Measurements from ENCODE around the gene TMEM259. TPM values are rescaled to one million over a fixed set of nuclear protein-coding genes. Genes with fewer than 3 reads are reported as not detected.

Gene TMEM259
- total RNA-seq, 4 donors from 2014 or later, result 146 to 179 (median 154) TPM

DNA sequence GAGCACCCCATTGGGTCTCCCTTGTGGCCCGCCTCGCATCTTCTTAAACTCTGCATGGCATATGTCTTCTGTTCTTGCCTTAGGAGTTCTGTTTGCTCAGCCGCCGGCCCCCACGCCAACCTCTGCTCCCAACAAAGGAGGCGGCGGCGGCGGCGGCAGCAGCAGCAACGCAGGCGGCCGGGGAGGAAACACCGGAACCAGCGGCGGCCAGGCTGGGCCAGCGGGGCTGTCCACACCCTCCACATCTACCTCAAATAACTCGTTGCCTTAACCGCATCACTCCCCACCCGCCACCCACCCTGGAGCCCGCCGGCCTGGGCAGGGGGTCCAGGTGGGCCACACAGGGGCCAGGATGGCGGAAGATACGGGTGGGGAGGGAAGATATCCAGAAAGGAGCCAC lies 49.1 kb downstream of the TMEM259 start:
- Histone ChIP-seq H3K4me3 (no peak overlapping the region), H3K36me3 (peaks cover 0 to 53% of the 10 kb centered on the region in 2 donors), H3K4me1 (no peaks in the 10 kb centered on the region), H3K27me3 (no peaks in the 10 kb centered on the region), H3K27ac (no peak overlapping the region), H3K9me3 (peaks cover 0 to 12% (median 0%) of the 10 kb centered on the region in 3 donors)
- 100% methylated on average over 2 of the region's 24 CpGs for WGBS, 2 donors (ENCODE audit: low coverage in 1 of 2)
- no peak for TF ChIP-seq EP300 (IDR thresholded peaks at IDR 0.05)
- TF ChIP-seq POLR2AphosphoS5 (IDR thresholded peaks at IDR 0.05), result no peak
- TF ChIP-seq POLR2A (IDR thresholded peaks at IDR 0.05), result no peak
- TF ChIP-seq, protein P1, sequence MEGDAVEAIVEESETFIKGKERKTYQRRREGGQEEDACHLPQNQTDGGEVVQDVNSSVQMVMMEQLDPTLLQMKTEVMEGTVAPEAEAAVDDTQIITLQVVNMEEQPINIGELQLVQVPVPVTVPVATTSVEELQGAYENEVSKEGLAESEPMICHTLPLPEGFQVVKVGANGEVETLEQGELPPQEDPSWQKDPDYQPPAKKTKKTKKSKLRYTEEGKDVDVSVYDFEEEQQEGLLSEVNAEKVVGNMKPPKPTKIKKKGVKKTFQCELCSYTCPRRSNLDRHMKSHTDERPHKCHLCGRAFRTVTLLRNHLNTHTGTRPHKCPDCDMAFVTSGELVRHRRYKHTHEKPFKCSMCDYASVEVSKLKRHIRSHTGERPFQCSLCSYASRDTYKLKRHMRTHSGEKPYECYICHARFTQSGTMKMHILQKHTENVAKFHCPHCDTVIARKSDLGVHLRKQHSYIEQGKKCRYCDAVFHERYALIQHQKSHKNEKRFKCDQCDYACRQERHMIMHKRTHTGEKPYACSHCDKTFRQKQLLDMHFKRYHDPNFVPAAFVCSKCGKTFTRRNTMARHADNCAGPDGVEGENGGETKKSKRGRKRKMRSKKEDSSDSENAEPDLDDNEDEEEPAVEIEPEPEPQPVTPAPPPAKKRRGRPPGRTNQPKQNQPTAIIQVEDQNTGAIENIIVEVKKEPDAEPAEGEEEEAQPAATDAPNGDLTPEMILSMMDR (IDR thresholded peaks at IDR 0.05), result no peak
- ATAC-seq, result no peak

DNA sequence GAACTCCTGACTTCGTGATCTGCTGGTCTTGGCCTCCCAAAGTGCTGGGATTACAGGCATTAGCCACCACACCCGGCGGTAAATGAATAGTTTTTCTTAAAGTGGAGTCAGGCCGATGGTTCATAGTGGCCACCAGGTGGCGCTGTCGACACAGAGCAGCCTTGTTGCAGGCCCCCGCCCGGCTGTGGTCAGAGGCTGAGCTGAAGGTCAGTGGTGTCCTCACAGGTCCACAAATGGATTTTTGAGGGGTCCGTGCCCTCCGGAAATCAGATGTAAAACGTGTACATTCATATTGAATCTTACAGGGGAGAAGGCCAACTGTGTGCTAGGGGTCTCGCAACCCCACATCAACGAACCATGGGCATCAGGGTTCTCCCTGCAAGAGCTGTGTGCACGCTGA lies 50.2 kb downstream of the TMEM259 start:
- TF ChIP-seq, protein P1 (IDR thresholded peaks at IDR 0.05), result peak in 2 of 4 experiments; percentile 9 to 27
- no peak for TF ChIP-seq EP300 (IDR thresholded peaks at IDR 0.05)
- Histone ChIP-seq H3K36me3 (peaks cover 0 to 64% of the 10 kb centered on the region in 2 donors), H3K4me3 (no peak overlapping the region), H3K4me1 (no peaks in the 10 kb centered on the region), H3K27ac (no peak overlapping the region), H3K27me3 (no peaks in the 10 kb centered on the region), H3K9me3 (peaks cover 0 to 12% (median 0%) of the 10 kb centered on the region in 3 donors)
- 89% methylated on average over 3 of the region's 14 CpGs; no CpG with 5 or more reads in 1 of the 2 donors for WGBS, 2 donors (ENCODE audit: low coverage in 1 of 2)
- ATAC-seq, result no peak

DNA sequence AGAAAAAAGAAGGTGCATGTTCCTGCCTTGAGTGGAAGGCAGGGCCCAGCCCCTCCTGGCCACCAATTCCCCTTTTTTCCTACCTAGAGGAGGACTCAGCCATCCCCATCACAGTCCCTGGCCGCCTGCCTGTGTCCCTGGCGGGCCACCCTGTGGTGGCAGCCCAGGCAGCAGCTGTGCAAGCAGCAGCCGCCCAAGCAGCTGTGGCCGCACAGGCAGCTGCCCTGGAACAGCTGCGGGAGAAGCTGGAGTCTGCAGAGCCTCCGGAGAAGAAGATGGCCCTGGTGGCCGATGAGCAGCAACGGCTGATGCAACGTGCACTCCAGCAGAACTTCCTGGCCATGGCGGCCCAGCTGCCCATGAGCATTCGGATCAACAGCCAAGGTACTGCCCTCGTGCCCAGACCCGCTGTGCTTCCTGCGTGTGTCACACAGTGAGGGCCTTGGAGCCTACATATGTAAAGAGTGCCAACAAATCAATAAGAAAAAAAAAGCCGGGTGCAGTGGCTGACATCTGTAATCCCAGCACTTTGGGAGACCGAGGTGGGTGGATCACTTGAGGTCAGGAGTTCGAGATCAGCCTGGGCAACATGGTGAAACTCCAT lies 54.3 kb downstream of the TMEM259 start:
- no peaks in the 10 kb centered on the region for H3K27me3 ChIP-seq
- WGBS, 2 donors (ENCODE audit: low coverage in 1 of 2), result 90% methylated on average over 11 of the region's 17 CpGs; no CpG with 5 or more reads in 1 of the 2 donors
- peaks cover 0 to 12% (median 0%) of the 10 kb centered on the region in 3 donors for H3K9me3 ChIP-seq
- no peak overlapping the region for H3K27ac ChIP-seq
- no peaks in the 10 kb centered on the region for H3K4me1 ChIP-seq
- no peak for ATAC-seq
- H3K4me3 ChIP-seq, result no peak overlapping the region
- TF ChIP-seq, protein P1 (IDR thresholded peaks at IDR 0.05), result no peak
- TF ChIP-seq EP300 (IDR thresholded peaks at IDR 0.05), result no peak
- TF ChIP-seq POLR2A (IDR thresholded peaks at IDR 0.05), result no peak
- TF ChIP-seq POLR2AphosphoS5 (IDR thresholded peaks at IDR 0.05), result no peak
- H3K36me3 ChIP-seq, result peaks cover 0 to 73% of the 10 kb centered on the region in 2 donors

- H3K27ac ChIP-seq, result no peak overlapping the region
- no peak for ATAC-seq
- no peak overlapping the region for H3K4me3 ChIP-seq
- no peaks in the 10 kb centered on the region for H3K4me1 ChIP-seq
- no peak for TF ChIP-seq EP300 (IDR thresholded peaks at IDR 0.05)
- TF ChIP-seq, protein P1 (IDR thresholded peaks at IDR 0.05), result no peak
- no peak for TF ChIP-seq POLR2AphosphoS5 (IDR thresholded peaks at IDR 0.05)
- no peak for TF ChIP-seq POLR2A (IDR thresholded peaks at IDR 0.05)
- no peaks in the 10 kb centered on the region for H3K27me3 ChIP-seq
- peaks cover 0 to 72% of the 10 kb centered on the region in 2 donors for H3K36me3 ChIP-seq
- 96% methylated on average over 13 of the region's 19 CpGs; no CpG with 5 or more reads in 1 of the 2 donors for WGBS, 2 donors (ENCODE audit: low coverage in 1 of 2)
- H3K9me3 ChIP-seq, result no peaks in the 10 kb centered on the region
Observed at GRCh38 chr19:964761-965694, 55.9 kb downstream of the TMEM259 start.

Measured in gastroesophageal sphincter (tissue), 4 donors.